GOT3 (cell line): ENCODE measurements around the gene PTGER1.

Experiments used
- DNase-seq: peaks from one replicate; lab custom pipeline; 2025; ENCODE audit warnings: mixed read lengths; lab: John Stamatoyannopoulos, UW

The PTGER1 gene

DNA sequence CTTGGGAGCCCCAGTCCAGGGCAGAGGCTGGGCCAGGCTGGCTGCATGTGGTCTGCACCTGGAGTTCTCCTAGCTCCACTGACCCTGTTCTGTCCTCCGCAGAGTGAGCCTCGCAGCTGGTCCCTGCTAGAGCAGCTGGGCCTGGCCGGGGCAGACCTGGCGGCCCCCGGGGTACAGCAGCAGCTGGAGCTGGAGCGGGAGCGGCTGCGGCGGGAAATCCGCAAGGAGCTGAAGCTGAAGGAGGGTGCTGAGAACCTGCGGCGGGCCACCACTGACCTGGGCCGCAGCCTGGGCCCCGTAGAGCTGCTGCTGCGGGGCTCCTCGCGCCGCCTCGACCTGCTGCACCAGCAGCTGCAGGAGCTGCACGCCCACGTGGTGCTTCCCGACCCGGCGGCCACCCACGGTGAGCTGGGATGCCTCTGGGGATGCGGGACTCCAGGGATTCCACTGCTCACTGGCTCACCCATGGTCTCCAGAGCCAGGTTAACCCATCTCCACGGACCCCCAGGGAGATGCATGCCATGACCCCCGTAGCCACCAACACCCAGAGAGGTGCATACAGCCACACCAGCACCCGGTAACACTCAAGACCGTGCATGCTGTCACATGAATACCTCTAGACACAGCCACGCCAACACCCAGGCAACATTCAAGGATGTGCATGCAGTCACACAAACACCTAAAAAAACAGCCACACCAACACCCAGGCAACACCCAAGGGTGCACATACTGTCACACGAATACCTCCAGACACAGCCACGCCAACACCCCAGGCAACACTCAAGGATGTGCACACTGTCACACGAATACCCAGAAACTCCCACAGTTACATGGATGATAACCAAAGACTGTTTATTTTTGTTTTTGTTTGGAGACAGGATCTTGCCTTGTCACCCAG, 33.9 kb downstream of the PTGER1 start:
- DNase-seq, result no peak

DNA sequence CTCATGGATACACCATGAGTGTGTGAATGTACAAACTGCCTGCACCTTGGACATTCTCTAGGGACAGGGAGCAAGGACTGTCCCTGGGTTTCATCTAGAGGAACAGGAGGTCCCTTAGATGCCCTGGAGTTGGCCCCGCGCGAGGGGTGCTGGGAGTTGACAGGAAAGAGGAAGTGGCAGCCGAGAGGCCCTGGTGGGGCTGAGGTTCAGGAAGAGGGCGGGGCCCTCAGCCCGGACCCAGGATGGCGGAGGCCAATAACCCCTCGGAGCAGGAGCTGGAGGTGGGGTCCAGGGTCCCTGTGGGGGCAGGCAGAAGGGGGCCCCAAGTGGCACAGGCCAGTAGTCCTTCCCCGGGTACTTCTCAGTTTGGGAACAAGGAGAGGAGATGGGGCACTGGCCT, 35.1 kb downstream of the PTGER1 start:
- DNase-seq, result no peak

DNA sequence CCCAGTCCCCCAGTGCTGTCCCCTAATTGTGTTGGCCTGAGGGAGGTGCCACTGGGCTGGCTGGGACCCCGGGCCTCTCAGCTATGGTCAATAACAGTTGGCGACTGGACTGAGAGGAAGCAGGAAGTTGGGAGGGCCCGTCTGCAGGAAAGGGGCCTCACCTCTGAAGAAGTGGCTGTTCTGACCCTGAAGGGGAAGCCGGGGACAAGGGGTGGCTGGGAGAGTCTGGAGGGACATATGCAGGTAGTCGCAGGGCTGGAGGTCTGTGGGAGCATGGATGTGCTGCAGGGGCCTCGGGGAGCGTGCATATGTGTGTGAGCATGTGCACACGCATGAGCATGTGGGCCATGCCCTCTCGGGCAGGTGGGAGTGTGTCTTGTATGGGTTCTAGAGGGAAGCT, 36.1 kb downstream of the PTGER1 start:
- no peak for DNase-seq

DNA sequence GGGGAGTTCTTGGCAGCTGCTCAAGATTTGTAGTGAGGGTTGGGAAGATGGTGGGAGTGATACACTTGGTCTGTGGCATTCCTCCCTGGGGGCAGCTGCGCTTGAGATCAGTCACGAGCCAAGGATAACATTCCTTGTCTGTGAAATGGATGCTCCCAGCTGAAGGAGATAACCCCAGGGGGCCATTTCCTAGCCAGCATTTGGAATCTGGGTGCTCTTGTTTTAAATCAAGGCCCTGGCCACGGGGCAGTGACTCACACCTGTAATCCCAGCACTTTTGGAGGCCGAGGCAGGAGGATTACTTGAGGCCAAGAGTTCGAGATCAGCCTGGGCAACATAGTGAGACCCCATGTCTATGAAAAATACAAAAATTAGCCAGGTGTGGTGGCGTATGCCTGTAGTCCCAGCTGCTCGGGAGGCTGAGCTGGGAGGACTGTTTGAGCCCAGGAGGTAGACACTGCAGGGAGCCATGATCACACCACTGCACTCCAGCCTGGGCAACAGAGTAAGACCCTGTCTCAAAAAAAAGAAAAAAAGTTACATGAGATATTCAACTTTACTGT, 37.5 kb downstream of the PTGER1 start:
- no peak for DNase-seq

DNA sequence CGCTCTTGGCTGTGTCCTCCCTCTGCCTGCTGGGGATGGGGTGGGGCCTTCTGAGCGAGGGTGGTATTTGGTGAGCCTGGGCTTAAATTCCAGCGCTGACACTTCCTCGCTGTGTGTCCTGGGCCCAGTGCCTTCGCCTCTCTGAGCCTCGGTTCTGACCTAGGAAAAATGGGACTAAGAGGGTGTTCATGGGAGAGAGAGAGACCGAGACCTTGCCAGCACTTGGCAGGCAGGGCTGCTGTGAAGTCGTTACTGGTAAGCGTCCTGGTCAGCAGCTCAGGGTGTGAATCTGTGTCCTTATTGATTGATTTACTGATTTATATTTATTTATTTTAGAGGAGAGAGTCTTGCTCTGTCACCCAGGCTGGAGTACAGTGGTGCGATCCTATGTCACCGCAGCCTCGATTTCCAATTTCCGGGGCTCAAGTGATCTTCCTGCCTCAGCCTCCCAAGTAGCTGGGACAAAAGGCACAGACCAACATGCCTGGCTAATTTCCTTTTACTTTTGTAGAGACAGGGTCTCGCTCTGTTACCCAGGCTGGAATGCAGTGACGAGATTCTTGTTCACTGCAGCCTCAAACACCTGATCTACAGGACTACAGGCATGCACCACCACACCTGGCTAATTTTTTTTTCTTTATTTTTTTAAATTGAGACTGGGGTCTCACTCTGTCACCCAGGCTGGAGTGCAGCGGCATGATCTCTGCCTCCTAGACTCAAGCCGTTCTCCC, 39.7 kb downstream of the PTGER1 start:
- no peak for DNase-seq

DNA sequence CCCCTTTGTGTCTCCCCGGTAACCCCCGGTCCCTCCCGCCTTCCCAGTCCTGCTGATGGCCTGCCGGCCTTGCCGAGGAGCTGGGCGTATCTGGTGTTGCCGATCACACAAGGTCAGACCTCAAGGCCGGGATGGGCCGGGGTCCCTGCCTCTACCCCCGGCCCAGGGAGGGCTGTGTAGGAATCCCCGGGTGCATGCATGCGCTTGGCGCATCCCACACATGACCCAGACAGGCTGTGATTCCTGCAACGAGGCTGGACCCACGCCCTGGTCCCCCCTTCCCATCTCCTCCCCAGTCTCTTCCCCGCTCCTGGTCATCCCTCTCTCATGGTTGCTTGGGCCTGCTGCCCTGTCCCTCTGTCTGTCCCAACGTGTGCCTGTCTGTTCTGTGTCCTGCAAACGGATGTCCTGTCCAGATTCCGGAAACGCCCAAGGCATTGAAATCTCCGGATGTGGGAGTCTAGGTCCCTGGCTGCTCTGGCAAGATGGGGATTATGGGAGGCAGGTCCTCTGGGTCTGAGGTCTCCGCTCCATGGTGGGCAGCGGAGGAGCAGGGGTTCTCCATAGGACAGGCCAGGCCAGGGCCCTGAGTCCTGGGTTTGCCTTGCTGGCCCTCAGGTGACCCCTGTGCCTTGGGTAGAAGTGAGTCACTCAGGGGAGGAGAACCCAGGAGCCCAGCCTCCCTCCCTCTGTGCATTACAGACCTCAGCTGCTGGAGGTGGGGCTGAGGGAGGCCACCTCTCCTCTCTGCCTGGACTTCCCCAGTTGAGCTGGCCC, 40.4 kb downstream of the PTGER1 start:
- DNase-seq, result no peak

DNA sequence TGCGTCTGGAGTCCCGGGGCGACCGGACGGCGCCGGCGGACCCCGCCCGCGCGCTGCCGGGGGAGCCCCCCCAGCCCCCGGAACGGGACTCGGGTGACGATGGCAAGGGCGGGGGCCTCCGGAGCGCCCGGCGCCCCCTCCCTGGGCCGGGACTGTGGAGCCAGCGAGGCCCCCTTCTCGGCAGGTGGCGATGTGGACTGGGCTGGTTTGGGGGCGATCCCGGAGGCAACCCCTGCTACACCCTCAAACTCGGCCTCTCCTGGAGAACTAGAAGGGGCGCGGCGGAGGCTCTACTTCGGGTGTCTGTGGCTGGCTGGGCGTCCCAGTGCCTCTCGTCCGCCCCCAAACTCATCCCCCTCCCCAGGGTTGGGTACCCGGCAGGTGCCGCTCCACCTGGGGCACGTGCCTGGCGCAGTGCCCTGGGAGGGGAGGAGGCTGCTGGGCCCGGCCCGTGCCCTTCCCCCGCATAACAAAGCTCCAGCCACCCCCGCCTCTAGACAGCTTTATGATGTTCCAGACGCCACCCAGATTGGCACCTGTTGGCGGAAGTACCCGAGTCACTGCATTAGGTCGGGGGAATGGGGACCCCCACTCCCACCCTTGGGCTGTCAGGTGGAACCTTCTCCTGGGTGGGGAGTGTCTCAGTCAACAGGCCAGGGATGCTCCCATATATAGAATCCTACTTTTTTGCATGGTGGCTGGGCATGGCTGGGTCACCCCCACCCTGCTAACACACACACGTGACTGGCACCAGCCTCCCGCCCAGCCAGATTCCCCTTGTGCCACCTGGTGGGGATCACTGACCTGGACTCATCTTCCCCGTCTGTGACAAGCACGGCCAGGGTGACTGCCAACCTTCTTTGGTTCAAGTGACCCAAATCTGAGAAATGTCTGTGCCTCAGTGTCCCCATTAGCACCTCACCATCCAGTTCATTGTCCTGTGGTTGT, 41.3 kb downstream of the PTGER1 start:
- no peak for DNase-seq

DNA sequence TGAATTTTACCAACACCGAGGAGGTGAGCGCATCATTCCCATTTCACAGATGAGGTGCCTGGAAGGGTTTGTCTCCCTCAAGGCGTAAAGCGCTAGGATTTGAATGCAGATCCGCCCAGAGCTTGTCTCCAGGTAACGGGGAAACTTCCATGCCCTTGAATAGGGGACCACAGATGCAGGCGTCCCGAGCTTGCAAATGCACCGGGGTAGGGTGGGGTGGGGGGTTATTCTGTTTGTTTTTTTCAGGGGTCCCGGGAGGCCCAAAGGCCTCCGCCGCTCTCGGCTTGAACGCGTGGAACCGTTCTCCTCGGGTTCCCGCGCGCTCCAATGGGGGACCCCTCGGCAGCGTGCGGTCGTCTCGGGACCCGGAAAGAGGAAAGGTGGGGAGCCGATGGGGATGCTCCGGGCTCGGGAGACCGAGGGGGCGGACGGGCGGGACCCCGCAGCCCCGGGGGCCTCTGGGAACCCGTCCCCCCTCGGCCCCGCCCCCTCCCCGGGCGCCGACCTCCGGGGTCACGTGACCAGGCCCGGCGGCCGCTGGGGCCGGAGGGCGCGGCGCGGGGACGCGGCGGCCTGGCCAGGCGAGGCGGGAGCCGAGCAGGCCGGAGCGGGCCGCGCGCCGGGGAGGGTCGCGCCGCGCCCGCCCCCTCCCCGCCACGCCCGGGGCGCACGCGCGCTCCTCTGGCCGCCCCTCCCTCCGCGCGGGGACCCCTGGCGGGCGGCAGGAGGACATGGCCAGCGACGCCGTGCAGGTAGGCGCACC, 42.2 kb downstream of the PTGER1 start, which contains the start of gene PKN1:
PKN1 (plus strand) TSS at position 516 of the 763 bp plus-strand sequence; CDS start at position 732, 216 bp downstream.
- no peak for DNase-seq

DNA sequence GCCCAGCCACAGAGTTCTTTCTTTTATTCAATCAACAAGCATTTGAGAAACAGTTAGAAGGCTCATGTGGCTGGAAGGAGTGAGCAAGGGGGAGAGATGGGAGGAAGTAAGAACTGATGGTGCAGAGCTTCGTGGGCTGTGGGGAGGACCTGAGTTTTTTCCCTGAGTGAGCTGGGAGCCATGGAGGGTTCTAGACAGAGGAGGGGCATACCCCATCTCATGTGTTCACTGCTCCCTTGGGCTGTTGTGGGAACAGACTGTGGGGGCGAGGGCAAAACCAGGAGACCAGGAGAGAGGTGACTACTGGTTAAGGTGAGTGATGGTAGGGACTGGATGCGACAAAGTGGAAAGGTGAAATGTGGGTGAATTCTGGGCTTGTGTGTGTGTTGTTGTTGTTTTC, 44.4 kb downstream of the PTGER1 start:
- no peak for DNase-seq

DNA sequence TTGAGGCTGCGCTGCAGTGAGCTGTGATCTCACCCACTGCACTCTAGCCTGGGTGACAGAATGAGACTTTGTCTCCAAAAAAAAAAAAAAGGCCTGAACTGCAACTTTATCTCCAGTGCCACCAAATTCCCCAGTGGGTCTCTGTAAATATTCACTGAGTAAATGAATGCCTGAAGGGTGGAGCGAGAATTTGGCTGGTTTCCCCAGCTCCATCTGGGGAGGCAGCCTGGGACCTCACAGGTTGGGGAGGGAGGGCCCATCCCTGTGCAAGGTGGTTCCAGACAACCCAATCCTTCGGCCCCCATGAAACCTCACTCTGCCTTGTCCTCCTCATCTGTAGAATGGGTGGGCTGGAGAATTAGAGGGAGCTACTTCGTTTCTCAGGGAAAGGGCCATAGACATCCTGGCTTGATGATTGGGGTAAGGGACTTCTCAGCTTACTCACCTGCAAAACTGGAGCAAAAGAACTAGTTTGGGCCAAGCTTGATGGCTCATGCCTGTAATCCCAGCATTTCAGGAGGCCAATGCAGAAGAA, 46.2 kb downstream of the PTGER1 start:
- no peak for DNase-seq

DNA sequence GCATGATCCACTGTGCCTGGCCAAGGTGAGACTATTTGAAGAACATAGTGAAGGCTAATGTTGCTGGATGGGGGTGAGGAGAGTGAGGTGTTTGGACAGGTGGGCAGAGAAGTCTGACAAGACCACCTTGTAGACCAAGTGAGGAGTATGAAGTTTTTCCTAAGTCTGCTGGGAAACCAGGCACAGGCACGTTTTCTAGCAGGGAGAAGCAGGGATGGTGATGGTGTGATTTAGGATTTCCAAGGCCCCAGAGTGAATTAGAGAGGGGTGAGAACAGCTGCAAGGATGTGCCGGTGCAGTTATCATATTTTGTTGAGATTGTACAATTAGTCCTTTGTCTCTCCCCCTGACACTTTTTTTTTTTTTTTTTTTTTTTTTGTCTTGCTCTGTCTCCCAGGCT, 47.7 kb downstream of the PTGER1 start:
- DNase-seq, result no peak

DNA sequence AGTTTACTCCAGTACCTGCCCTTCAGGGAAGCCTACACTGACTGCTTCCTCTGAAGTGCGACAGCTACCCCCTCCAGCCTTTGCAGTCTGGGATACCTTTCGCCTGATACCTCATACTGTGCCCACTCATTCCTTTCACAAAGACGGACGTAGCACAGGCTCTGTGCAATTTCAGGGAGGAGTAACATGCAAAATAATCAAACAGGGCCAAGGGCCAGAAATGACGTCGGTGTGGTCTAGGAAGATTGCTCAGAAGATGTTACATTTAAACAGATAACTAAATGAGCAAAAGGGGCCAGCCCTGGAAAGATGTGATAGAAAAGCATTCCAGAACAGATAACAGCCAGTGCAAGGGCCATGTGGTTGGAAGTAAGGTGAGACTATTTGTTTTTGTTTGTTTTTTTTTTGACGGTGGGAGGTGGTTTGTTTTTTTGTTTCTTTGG, 49.4 kb downstream of the PTGER1 start:
- no peak for DNase-seq
